Liver (tissue), 9 donors: Measurements from ENCODE around the gene OR8D1. TPM values are rescaled to one million over a fixed set of nuclear protein-coding genes. Genes with fewer than 3 reads are reported as not detected.

ENCODE experiments used
- DNase-seq: peaks from one replicate; pipeline ENCODE4 v3.0.0-alpha.2; 2017; ENCODE audit warnings: low spot score
- H3K27ac ChIP-seq, 2 donors: one replicate each; pipeline ENCODE4 v1.7.0; 2013; ENCODE audit warnings: inconsistent platforms in 2 of 2, low read length in 2 of 2, control low read depth in 1 of 2, low read depth in 1 of 2, mild to moderate bottlenecking in 1 of 2
- H3K27me3 ChIP-seq, 4 donors: one replicate each; pipeline versions ENCODE4 v1.6.1 to v1.7.0; 2013; ENCODE audit warnings: low read length in 3 of 4, inconsistent platforms in 1 of 4, mild to moderate bottlenecking in 1 of 4, moderate library complexity in 1 of 4; ENCODE audit not compliant: control insufficient read depth in 4 of 4, insufficient read depth in 4 of 4
- H3K36me3 ChIP-seq, 4 donors: one replicate each; pipeline versions ENCODE4 v1.6.1 to v1.7.0; 2013; ENCODE audit warnings: low read length in 3 of 4, mild to moderate bottlenecking in 3 of 4, low read depth in 1 of 4, moderate library complexity in 1 of 4; ENCODE audit not compliant: control insufficient read depth in 4 of 4, insufficient read depth in 3 of 4
- H3K4me1 ChIP-seq, 4 donors: one replicate each; pipeline versions ENCODE4 v1.6.1 to v1.7.0; 2013; ENCODE audit warnings: low read length in 3 of 4, mild to moderate bottlenecking in 3 of 4, moderate library complexity in 1 of 4; ENCODE audit not compliant: control insufficient read depth in 4 of 4, insufficient read depth in 4 of 4
- H3K4me3 ChIP-seq, 3 donors: one replicate each; pipeline versions ENCODE4 v1.6.1 to v1.7.0; 2013; ENCODE audit warnings: low read length in 3 of 3, control low read depth in 1 of 3, low read depth in 1 of 3, mild to moderate bottlenecking in 1 of 3
- H3K9ac ChIP-seq, 2 donors: one replicate each; pipeline ENCODE4 v1.7.0; 2013; ENCODE audit warnings: low read length in 2 of 2, mild to moderate bottlenecking in 2 of 2, moderate library complexity in 2 of 2, control low read depth in 1 of 2, low read depth in 1 of 2
- H3K9me3 ChIP-seq, 4 donors: one replicate each; pipeline versions ENCODE4 v1.6.1 to v1.7.0; 2013; ENCODE audit warnings: low read length in 3 of 4; ENCODE audit not compliant: control insufficient read depth in 4 of 4
- EGR1 ChIP-seq, 2 donors: IDR thresholded peaks; 2 replicates each; pipeline ENCODE4 v1.6.1; 2016 to 2018; ENCODE audit warnings: antibody characterized with exemption in 2 of 2, low read depth in 2 of 2
- FOXA1 ChIP-seq: IDR thresholded peaks from 2 replicates; pipeline ENCODE4 v1.6.1; 2016; ENCODE audit warnings: antibody characterized with exemption
- JUND ChIP-seq, 2 donors: IDR thresholded peaks; 2 replicates each; pipeline ENCODE4 v1.6.1; 2016; ENCODE audit warnings: antibody characterized with exemption in 2 of 2
- NR2F2 ChIP-seq: IDR thresholded peaks from 2 replicates; pipeline ENCODE4 v1.6.1; 2016; ENCODE audit warnings: antibody characterized with exemption
- RXRA ChIP-seq, 2 donors: IDR thresholded peaks; 2 replicates each; pipeline ENCODE4 v1.6.1; 2017 to 2018; ENCODE audit warnings: antibody characterized with exemption in 2 of 2, mild to moderate bottlenecking in 1 of 2
- TAF1 ChIP-seq: conservative IDR thresholded peaks from 2 replicates; pipeline ENCODE4 v1.6.1; 2016; ENCODE audit warnings: antibody characterized with exemption, mild to moderate bottlenecking
- WGBS: extraction: QIAGEN DNeasy Blood & Tissue Kit; methylation state at CpG from one replicate; pipeline ENCODE4 v1.1.7; 2013; 5-methylcytosine and 5-hydroxymethylcytosine counted together
- polyA plus RNA-seq, 2 donors: library from polyadenylated mRNA; stranded (reverse) in 1 of 2; unstranded in 1 of 2; fragments of 200-250 nt in 1 of 2; fragments of >200 nt in 1 of 2; fragmentation: Nextera tagmentation in 1 of 2; extraction: Ambion mirVana in 1 of 2; gene quantifications; one replicate each; pipeline versions ENCODE4 v1.2.1 to v1.2.3, GENCODE V29; 2013 to 2015
- total RNA-seq, 2 donors: library from RNA; depleted of rRNA; stranded (reverse); fragments of >200 nt; gene quantifications; one replicate each; pipeline ENCODE4 v1.2.3, GENCODE V29; 2014
- TF ChIP-seq, protein P1 (sequence below): IDR thresholded peaks from 2 replicates; pipeline ENCODE4 v1.6.1; 2016; ENCODE audit warnings: antibody characterized with exemption, mild to moderate bottlenecking
- TF ChIP-seq, protein P2 (sequence below): IDR thresholded peaks from 2 replicates; pipeline ENCODE4 v1.6.1; 2016; ENCODE audit warnings: antibody characterized with exemption
- TF ChIP-seq, protein P3 (sequence below): IDR thresholded peaks from 2 replicates; pipeline ENCODE4 v1.6.1; 2016; ENCODE audit warnings: antibody characterized with exemption
- donor health status: healthy.
- donor health status: healthy.
- donor health status: healthy.
- donor health status: healthy.
- donor health status: healthy.

Gene OR8D1
- total RNA-seq = not detected
- polyA plus RNA-seq = not detected

DNA sequence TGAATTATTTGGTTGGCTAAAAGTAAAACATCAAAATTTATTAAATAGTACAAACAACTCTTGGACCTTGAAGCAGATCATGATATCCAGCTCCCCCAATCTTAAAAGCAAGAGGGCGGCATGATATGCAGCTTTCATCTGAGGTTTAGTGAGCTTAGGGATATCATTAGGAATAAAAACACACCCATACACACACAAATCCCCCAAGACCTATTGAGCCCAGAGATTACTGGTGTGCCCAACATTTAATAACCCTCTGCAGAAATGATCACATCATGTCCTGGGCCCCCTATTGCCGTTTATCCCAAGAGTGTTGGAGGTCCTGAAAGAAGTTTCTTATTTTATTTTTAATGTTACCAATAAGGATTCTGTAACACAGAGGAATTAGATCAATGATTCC, at the start of gene OR8D1:
Gene OR8D1 (minus strand): TSS at position 101 of the 400 bp plus-strand sequence. CDS start 3,183 bp downstream, outside the sequence.
- Histone ChIP-seq H3K4me3 (no peak within 1 kb of the TSS), H3K27me3 (peaks cover 0 to 3% (median 0%) of the 10 kb centered on the region in 4 donors), H3K9me3 (no peaks in the 10 kb centered on the region), H3K27ac (no peak within 1 kb of the TSS), H3K9ac (no peak within 1 kb of the TSS), H3K36me3 (no peaks in the 10 kb centered on the region), H3K4me1 (no peaks in the 10 kb centered on the region)
- 80% methylated on average over 2 of the region's 2 CpGs for WGBS
- TF ChIP-seq TAF1 (no peak), JUND (IDR thresholded peaks at IDR 0.05) (no peak), RXRA (IDR thresholded peaks at IDR 0.05) (no peak), NR2F2 (no peak), EGR1 (IDR thresholded peaks at IDR 0.05; ENCODE audit: low read depth in 2 of 2) (no peak)
- TF ChIP-seq, protein P1, sequence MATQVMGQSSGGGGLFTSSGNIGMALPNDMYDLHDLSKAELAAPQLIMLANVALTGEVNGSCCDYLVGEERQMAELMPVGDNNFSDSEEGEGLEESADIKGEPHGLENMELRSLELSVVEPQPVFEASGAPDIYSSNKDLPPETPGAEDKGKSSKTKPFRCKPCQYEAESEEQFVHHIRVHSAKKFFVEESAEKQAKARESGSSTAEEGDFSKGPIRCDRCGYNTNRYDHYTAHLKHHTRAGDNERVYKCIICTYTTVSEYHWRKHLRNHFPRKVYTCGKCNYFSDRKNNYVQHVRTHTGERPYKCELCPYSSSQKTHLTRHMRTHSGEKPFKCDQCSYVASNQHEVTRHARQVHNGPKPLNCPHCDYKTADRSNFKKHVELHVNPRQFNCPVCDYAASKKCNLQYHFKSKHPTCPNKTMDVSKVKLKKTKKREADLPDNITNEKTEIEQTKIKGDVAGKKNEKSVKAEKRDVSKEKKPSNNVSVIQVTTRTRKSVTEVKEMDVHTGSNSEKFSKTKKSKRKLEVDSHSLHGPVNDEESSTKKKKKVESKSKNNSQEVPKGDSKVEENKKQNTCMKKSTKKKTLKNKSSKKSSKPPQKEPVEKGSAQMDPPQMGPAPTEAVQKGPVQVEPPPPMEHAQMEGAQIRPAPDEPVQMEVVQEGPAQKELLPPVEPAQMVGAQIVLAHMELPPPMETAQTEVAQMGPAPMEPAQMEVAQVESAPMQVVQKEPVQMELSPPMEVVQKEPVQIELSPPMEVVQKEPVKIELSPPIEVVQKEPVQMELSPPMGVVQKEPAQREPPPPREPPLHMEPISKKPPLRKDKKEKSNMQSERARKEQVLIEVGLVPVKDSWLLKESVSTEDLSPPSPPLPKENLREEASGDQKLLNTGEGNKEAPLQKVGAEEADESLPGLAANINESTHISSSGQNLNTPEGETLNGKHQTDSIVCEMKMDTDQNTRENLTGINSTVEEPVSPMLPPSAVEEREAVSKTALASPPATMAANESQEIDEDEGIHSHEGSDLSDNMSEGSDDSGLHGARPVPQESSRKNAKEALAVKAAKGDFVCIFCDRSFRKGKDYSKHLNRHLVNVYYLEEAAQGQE = no peak
- TF ChIP-seq, protein P2, sequence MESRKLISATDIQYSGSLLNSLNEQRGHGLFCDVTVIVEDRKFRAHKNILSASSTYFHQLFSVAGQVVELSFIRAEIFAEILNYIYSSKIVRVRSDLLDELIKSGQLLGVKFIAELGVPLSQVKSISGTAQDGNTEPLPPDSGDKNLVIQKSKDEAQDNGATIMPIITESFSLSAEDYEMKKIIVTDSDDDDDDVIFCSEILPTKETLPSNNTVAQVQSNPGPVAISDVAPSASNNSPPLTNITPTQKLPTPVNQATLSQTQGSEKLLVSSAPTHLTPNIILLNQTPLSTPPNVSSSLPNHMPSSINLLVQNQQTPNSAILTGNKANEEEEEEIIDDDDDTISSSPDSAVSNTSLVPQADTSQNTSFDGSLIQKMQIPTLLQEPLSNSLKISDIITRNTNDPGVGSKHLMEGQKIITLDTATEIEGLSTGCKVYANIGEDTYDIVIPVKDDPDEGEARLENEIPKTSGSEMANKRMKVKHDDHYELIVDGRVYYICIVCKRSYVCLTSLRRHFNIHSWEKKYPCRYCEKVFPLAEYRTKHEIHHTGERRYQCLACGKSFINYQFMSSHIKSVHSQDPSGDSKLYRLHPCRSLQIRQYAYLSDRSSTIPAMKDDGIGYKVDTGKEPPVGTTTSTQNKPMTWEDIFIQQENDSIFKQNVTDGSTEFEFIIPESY = no peak
- TF ChIP-seq, protein P3, sequence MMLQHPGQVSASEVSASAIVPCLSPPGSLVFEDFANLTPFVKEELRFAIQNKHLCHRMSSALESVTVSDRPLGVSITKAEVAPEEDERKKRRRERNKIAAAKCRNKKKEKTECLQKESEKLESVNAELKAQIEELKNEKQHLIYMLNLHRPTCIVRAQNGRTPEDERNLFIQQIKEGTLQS = no peak
- no peak for DNase-seq

DNA sequence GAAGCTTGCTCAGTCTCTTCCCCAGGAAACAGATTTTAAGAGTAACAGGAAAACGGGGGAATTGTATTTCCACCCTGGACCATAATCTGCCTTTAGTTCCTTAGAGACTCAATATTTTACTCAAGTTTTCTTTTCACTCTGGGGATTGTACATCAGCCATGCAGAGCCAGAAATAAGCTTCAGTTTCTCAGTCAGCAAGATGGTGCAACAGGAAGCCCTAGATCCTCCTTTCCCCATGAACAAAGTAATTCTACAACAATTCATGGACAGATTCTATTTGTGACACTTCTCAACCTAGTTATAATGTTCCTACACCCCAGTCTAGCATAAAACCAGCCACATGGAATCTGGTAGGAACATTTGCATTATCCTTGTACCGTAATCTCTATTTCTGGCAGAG, 45.8 kb upstream of the OR8D1 start:
- TF ChIP-seq, protein P1 = no peak
- no peak for TF ChIP-seq RXRA (IDR thresholded peaks at IDR 0.05)
- TF ChIP-seq NR2F2 = no peak
- no peak for TF ChIP-seq FOXA1
- no peak overlapping the region for H3K27ac ChIP-seq
- no peaks in the 10 kb centered on the region for H3K27me3 ChIP-seq
- no peak for DNase-seq
- no peak overlapping the region for H3K4me3 ChIP-seq
- no peaks in the 10 kb centered on the region for H3K9me3 ChIP-seq
- WGBS = 24% methylated on average over 2 of the region's 2 CpGs
- H3K4me1 ChIP-seq = no peaks in the 10 kb centered on the region
- H3K9ac ChIP-seq = no peak overlapping the region
- no peaks in the 10 kb centered on the region for H3K36me3 ChIP-seq
